Measurements from ENCODE around the gene SIM1.
"Not testable (repeated sequence)": the region's sequence is repeated elsewhere in the genome, so short reads cannot be mapped to it uniquely, and the experiment has no call there.

Gene SIM1

GRCh38 chr6:100372326-100373091 lies 92.2 kb downstream of the SIM1 start:
- no peak overlapping the region for H3K9ac ChIP-seq (ENCODE audit: low read length)
- no peaks in the 10 kb centered on the region for H3K9me3 ChIP-seq (ENCODE audit: control insufficient read depth, insufficient read depth, low read depth, low read length)
- H3K27me3 ChIP-seq (ENCODE audit: control insufficient read depth, insufficient read depth, low read length) = no peaks in the 10 kb centered on the region
- no peaks in the 10 kb centered on the region for H3K36me3 ChIP-seq (ENCODE audit: control insufficient read depth, insufficient read depth, low read length)
- H3K4me1 ChIP-seq (ENCODE audit: control insufficient read depth, insufficient read depth, low read length) = peaks cover 8% of the 10 kb centered on the region; the same call in 1 of the 2 replicates
- H3K27ac ChIP-seq (ENCODE audit: low read depth, low read length) = no peak overlapping the region
- H3K4me3 ChIP-seq (ENCODE audit: low read depth, low read length) = no peak overlapping the region

GRCh38 chr6:100371591-100371990 lies 93.1 kb downstream of the SIM1 start:
- no peaks in the 10 kb centered on the region for H3K9me3 ChIP-seq (ENCODE audit: control insufficient read depth, insufficient read depth, low read depth, low read length)
- H3K4me3 ChIP-seq (ENCODE audit: low read depth, low read length) = no peak overlapping the region
- no peak overlapping the region for H3K27ac ChIP-seq (ENCODE audit: low read depth, low read length)
- H3K9ac ChIP-seq (ENCODE audit: low read length) = no peak overlapping the region
- H3K4me1 ChIP-seq (ENCODE audit: control insufficient read depth, insufficient read depth, low read length) = peaks cover 8% of the 10 kb centered on the region; the same call in 1 of the 2 replicates
- H3K27me3 ChIP-seq (ENCODE audit: control insufficient read depth, insufficient read depth, low read length) = no peaks in the 10 kb centered on the region
- no peaks in the 10 kb centered on the region for H3K36me3 ChIP-seq (ENCODE audit: control insufficient read depth, insufficient read depth, low read length)

GRCh38 chr6:100370265-100370664 lies 94.5 kb downstream of the SIM1 start:
- no peak overlapping the region for H3K9ac ChIP-seq (ENCODE audit: low read length)
- no peak overlapping the region for H3K4me3 ChIP-seq (ENCODE audit: low read depth, low read length)
- no peaks in the 10 kb centered on the region for H3K9me3 ChIP-seq (ENCODE audit: control insufficient read depth, insufficient read depth, low read depth, low read length)
- peaks cover 8% of the 10 kb centered on the region; the same call in 1 of the 2 replicates for H3K4me1 ChIP-seq (ENCODE audit: control insufficient read depth, insufficient read depth, low read length)
- H3K27me3 ChIP-seq (ENCODE audit: control insufficient read depth, insufficient read depth, low read length) = no peaks in the 10 kb centered on the region
- H3K27ac ChIP-seq (ENCODE audit: low read depth, low read length) = no peak overlapping the region
- H3K36me3 ChIP-seq (ENCODE audit: control insufficient read depth, insufficient read depth, low read length) = no peaks in the 10 kb centered on the region

GRCh38 chr6:100366419-100366818 lies 98.3 kb downstream of the SIM1 start:
- H3K36me3 ChIP-seq (ENCODE audit: control insufficient read depth, insufficient read depth, low read length) = no peaks in the 10 kb centered on the region
- H3K9me3 ChIP-seq (ENCODE audit: control insufficient read depth, insufficient read depth, low read depth, low read length) = no peaks in the 10 kb centered on the region
- H3K4me1 ChIP-seq (ENCODE audit: control insufficient read depth, insufficient read depth, low read length) = peaks cover 8% of the 10 kb centered on the region; the same call in 1 of the 2 replicates
- H3K27me3 ChIP-seq (ENCODE audit: control insufficient read depth, insufficient read depth, low read length) = no peaks in the 10 kb centered on the region
- H3K9ac ChIP-seq (ENCODE audit: low read length) = no peak overlapping the region
- no peak overlapping the region for H3K27ac ChIP-seq (ENCODE audit: low read depth, low read length)
- no peak overlapping the region for H3K4me3 ChIP-seq (ENCODE audit: low read depth, low read length)

- Histone ChIP-seq H3K9me3 (ENCODE audit: control insufficient read depth, insufficient read depth, low read depth, low read length) (no peaks in the 10 kb centered on the region), H3K9ac (ENCODE audit: low read length) (no peak overlapping the region), H3K27me3 (ENCODE audit: control insufficient read depth, insufficient read depth, low read length) (no peaks in the 10 kb centered on the region), H3K4me1 (ENCODE audit: control insufficient read depth, insufficient read depth, low read length) (peaks cover 8% of the 10 kb centered on the region; the same call in 1 of the 2 replicates), H3K36me3 (ENCODE audit: control insufficient read depth, insufficient read depth, low read length) (no peaks in the 10 kb centered on the region), H3K27ac (ENCODE audit: low read depth, low read length) (no peak overlapping the region), H3K4me3 (ENCODE audit: low read depth, low read length) (no peak overlapping the region)
These were observed 101.1 kb downstream of the SIM1 start for GRCh38 chr6:100363651-100364050.

GRCh38 chr6:100354736-100355641 lies 109.7 kb downstream of the SIM1 start:
- Histone ChIP-seq H3K9ac (ENCODE audit: low read length) (peak overlapping the region; percentile 39), H3K4me3 (ENCODE audit: low read depth, low read length) (peak overlapping the region; percentile 52)

GRCh38 chr6:100353276-100354015 lies 111.3 kb downstream of the SIM1 start:
- Histone ChIP-seq H3K36me3 (ENCODE audit: control insufficient read depth, insufficient read depth, low read length) (no peaks in the 10 kb centered on the region), H3K27me3 (ENCODE audit: control insufficient read depth, insufficient read depth, low read length) (no peaks in the 10 kb centered on the region), H3K27ac (ENCODE audit: low read depth, low read length) (no peak overlapping the region), H3K4me3 (ENCODE audit: low read depth, low read length) (no peak overlapping the region), H3K9ac (ENCODE audit: low read length) (no peak overlapping the region), H3K9me3 (ENCODE audit: control insufficient read depth, insufficient read depth, low read depth, low read length) (peaks cover 5% of the 10 kb centered on the region; the same call in 1 of the 2 replicates), H3K4me1 (ENCODE audit: control insufficient read depth, insufficient read depth, low read length) (peaks cover 13% of the 10 kb centered on the region; the same call in 1 of the 2 replicates)

More at GRCh38 chr6:100354736-100355641, 109.7 kb downstream of the SIM1 start:
- not testable (repeated sequence) for H3K27me3 ChIP-seq (ENCODE audit: control insufficient read depth, insufficient read depth, low read length); H3K4me1 ChIP-seq (ENCODE audit: control insufficient read depth, insufficient read depth, low read length); H3K9me3 ChIP-seq (ENCODE audit: control insufficient read depth, insufficient read depth, low read depth, low read length); H3K27ac ChIP-seq (ENCODE audit: low read depth, low read length); H3K36me3 ChIP-seq (ENCODE audit: control insufficient read depth, insufficient read depth, low read length)

GRCh38 chr6:100350139-100350538 lies 114.6 kb downstream of the SIM1 start:
- H3K27ac ChIP-seq (ENCODE audit: low read depth, low read length) = no peak overlapping the region
- peaks cover 5% of the 10 kb centered on the region; the same call in 1 of the 2 replicates for H3K9me3 ChIP-seq (ENCODE audit: control insufficient read depth, insufficient read depth, low read depth, low read length)
- H3K36me3 ChIP-seq (ENCODE audit: control insufficient read depth, insufficient read depth, low read length) = no peaks in the 10 kb centered on the region
- H3K27me3 ChIP-seq (ENCODE audit: control insufficient read depth, insufficient read depth, low read length) = no peaks in the 10 kb centered on the region
- H3K9ac ChIP-seq (ENCODE audit: low read length) = no peak overlapping the region
- H3K4me3 ChIP-seq (ENCODE audit: low read depth, low read length) = no peak overlapping the region
- H3K4me1 ChIP-seq (ENCODE audit: control insufficient read depth, insufficient read depth, low read length) = peaks cover 19% of the 10 kb centered on the region; the same call in 1 of the 2 replicates

- no peaks in the 10 kb centered on the region for H3K27me3 ChIP-seq (ENCODE audit: control insufficient read depth, insufficient read depth, low read length)
- no peak overlapping the region for H3K27ac ChIP-seq (ENCODE audit: low read depth, low read length)
- H3K9ac ChIP-seq (ENCODE audit: low read length) = no peak overlapping the region
- H3K9me3 ChIP-seq (ENCODE audit: control insufficient read depth, insufficient read depth, low read depth, low read length) = peaks cover 5% of the 10 kb centered on the region; the same call in 1 of the 2 replicates
- H3K4me3 ChIP-seq (ENCODE audit: low read depth, low read length) = no peak overlapping the region
- no peaks in the 10 kb centered on the region for H3K36me3 ChIP-seq (ENCODE audit: control insufficient read depth, insufficient read depth, low read length)
- H3K4me1 ChIP-seq (ENCODE audit: control insufficient read depth, insufficient read depth, low read length) = peaks cover 19% of the 10 kb centered on the region; the same call in 1 of the 2 replicates
These were observed 115.4 kb downstream of the SIM1 start for GRCh38 chr6:100349366-100349765.

- Histone ChIP-seq H3K9me3 (ENCODE audit: control insufficient read depth, insufficient read depth, low read depth, low read length) (no peaks in the 10 kb centered on the region), H3K36me3 (ENCODE audit: control insufficient read depth, insufficient read depth, low read length) (no peaks in the 10 kb centered on the region), H3K4me3 (ENCODE audit: low read depth, low read length) (no peak overlapping the region), H3K9ac (ENCODE audit: low read length) (no peak overlapping the region), H3K4me1 (ENCODE audit: control insufficient read depth, insufficient read depth, low read length) (peaks cover 19% of the 10 kb centered on the region; the same call in 1 of the 2 replicates), H3K27ac (ENCODE audit: low read depth, low read length) (no peak overlapping the region), H3K27me3 (ENCODE audit: control insufficient read depth, insufficient read depth, low read length) (no peaks in the 10 kb centered on the region)
These were observed 116.7 kb downstream of the SIM1 start for GRCh38 chr6:100347901-100348550.

Measured in HUES6 (cell line).